GM19238 (cell line): ENCODE measurements around the gene ELK4.

Experiments used
- DNase-seq: peaks from one replicate; pipeline ENCODE4 v3.0.0; 2011; ENCODE audit warnings: low spot score; ENCODE audit not compliant: insufficient read length

The ELK4 gene, protein sequence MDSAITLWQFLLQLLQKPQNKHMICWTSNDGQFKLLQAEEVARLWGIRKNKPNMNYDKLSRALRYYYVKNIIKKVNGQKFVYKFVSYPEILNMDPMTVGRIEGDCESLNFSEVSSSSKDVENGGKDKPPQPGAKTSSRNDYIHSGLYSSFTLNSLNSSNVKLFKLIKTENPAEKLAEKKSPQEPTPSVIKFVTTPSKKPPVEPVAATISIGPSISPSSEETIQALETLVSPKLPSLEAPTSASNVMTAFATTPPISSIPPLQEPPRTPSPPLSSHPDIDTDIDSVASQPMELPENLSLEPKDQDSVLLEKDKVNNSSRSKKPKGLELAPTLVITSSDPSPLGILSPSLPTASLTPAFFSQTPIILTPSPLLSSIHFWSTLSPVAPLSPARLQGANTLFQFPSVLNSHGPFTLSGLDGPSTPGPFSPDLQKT

DNA sequence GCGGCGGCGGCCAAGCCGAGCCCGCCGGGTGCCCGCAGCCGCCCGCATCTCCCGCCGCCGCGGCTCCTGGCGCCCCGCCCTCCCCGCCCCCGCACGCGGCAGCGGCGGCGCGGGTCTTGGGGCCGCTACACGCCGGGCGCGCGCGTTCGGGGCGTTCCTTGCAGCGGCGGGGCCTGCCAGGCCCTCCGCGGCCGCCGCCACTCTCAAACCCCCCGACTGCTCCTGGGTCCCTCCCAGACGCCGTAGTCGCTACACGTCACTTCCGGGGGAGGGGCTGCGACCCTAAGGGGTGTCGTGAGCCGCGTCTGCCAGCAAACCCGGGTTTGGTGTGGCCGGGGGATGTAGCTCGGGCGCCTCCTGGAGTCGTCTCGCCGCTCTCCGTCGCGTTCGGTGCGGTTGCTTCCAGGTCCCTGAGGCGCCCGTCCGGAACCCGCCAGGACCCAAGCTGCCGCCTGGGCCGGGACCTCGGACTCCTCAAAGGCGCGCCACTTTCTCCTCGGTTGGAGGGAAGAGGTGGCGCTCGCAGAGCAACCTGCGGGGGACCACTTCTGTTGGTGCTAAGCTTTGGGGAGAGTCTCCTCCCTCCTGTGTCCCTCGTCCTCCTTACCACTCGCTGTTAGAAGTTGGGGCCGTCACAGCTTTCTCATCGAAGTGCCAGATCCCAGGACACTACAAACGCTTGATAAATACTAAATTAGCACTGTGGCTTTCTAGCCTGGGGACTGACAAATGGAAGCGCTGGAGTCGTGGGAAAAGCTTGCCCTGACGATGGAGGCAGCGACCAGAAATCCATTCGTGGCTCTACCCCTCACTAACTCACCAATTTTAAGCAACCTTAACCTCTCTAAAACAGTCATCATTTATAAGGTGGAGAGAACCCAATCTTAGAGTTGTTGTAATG lies at the start of gene ELK4:
Gene ELK4 (minus strand): TSS at position 244 of the 901 bp plus-strand sequence. CDS start 8,129 bp downstream, outside the sequence.
- DNase-seq, result peak; percentile 95

DNA sequence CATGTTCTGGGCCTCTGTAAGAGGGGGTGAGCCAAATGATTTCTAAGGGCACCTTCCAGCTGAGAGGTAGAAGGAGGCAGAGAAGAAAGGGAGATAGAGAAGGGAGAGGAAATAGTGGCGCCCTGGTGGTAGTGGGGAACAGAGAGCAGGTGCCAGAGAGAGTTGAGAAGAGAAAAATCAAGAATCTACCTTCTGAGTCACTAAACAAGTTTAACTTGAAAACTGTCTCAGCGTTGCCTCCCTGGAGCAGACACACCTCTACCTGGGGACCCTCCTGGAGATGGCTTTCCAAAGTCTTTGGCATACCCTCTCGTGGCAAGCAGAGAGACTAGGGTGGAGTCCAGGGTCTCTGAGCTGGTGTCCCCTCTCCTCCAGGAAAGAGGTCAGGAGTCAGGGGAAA lies 49.6 kb upstream of the ELK4 start:
- no peak for DNase-seq

DNA sequence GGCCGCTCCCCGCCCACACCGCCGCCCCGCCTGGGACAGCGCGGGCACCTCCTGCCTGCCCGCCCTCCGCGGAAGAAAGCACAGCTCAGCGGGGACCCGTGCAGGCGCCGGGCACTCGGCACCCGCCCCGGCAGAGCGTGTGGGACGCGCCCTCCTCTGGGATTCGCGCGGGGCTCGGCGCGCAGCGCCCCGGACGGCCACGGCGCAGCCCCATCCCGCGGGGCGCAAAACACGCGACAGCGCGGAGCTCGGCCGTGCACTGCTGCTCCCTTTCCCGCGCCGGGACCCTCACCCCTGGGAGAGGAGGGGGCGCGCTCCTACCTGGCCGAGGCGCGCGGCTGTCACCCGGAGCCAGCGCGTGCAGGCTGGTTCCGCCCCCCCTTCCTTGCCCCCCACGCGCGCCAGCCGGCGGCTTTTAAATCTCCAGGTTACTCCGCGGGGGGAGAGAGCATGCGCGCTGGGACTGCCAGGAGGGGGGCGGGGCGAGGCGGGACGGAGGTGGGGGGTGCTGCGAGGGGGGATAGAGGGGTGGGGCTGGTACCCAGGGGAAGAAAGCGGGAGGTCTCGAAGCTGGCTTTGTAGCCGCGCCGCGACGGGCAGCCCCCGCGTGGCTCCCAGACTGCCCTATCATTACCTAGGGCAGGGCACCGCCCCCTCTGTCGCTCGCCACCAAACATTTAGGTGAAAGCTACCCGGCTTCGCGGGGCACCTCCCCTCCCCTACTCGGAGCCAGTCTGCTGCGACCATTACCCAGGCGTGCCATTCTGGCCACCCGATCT lies 48.5 kb upstream of the ELK4 start, which contains the start of gene SLC45A3:
Gene SLC45A3 (minus strand): TSS at position 437 of the 779 bp plus-strand sequence. CDS start 15,853 bp downstream, outside the sequence.
- no peak for DNase-seq

DNA sequence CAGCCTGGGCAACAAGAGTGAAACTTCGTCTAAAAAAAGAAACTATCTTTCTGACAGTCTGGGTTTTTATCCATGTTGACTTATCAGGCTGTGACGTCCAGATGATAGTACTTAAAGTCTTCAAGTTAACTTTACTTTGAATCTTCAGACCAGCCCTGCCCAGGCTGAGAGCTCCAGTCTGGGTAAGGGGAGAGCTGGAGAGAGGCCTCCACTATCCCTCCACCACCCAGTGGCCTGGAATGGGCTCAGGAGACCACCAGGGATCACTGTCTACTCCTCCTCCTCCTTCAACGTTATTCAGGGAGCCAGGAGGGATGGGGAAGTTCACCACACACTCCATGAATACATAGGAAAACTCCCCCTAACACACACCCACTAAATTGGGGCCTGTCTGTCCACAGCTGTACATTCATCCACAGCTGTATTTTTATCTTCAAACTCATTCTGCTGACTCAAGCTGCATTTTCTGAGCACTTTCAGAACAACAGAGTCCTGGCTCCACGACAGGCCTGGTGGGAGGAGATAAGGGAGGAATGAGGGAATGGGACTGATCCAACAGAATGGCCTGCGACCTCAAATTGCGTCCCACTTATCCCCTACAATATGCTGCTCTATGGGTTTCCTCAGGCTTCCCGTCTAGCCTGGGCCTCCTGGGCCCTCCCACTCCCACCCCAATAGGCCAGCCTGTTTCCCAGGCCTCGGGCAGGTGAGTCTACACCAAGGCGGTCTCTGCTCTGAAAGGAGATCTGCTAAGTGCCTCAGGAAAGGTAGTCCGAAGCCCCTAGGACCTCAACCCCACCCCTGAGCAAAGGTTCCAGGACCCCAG lies 46.7 kb upstream of the ELK4 start:
- DNase-seq, result no peak

- no peak for DNase-seq
Observed at GRCh38 chr1:205677167-205677566, 45.4 kb upstream of the ELK4 start.

DNA sequence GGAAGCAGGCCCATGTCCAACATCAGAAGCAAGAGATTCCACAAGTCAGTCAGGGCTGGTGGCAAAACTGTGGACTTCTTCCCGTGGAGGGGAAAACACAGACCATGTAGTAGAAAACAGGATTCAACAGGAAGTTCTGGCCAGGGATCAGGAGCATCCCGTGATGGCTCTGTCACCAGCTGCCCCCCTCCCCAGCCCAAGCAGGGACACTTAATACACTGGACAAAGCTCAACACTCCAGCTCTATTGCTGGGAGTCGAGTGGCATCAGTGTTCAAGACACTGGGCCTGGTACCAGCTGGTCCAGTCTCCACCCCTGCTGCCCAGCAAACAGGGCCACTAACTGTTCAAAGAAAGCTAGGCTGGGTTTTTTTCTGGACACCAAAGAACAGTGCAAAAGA lies 44.8 kb upstream of the ELK4 start:
- DNase-seq, result no peak

DNA sequence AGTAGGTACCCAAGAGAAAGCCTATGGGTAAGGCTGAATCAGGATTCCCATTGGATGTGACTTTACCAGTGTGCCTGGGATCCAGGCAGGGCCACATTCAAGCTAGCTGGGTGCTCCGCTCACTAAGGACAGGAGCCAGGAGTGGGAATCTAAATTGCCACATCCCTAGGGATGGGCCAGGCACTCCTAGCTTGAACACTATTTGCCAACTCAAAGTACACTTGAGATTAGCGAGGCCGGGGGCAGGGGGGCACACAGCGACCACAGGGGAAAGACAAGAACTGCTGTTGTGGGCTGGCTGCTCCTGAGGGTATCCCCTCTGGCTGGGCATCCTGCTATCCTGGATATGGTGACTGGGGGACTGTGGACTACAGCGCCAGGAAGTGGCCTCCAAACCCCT lies 44.2 kb upstream of the ELK4 start:
- DNase-seq, result no peak

DNA sequence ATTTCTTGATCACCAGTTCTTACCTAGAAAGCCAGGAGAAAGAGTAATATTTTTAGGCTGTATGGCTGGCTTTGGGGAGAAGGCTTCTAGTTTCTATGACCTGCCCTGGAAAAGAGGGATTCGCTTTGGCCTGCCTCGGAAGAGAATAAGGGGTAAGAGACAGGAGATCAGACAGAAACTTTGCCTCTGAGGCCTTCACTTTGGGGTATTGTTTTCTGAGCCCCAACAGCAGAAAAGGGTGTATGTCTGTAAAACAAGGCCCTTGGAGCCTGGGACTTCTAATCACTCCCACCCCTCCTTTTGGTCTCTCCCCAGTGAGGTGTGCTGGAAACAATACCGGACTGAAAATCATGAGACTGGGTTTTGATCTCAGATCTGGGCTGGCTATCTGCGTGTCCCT lies 43.4 kb upstream of the ELK4 start:
- DNase-seq, result no peak

DNA sequence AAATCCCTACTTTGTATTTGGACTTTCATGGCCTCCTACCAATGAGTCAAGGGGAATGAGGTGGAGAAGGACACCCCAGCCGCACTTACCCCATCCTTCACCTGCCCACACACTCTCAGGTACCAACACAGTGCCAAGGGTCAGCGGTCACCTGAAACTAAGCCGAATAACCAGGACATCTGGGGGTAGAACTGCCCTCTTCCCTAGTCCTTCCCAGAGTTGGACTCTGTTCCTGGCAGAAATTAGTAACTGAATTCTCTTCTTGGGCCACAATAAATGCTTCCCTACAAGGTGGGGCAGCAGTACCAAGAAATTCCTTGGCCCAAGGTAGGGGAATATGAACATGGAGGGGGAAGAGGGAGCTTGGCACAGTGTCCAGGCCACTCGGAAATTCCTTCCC lies 41.2 kb upstream of the ELK4 start:
- DNase-seq, result no peak

- DNase-seq, result no peak
Observed at GRCh38 chr1:205672395-205672889, 40.6 kb upstream of the ELK4 start.

GRCh38 chr1:205670611-205671430 lies 39.0 kb upstream of the ELK4 start:
- no peak for DNase-seq

DNA sequence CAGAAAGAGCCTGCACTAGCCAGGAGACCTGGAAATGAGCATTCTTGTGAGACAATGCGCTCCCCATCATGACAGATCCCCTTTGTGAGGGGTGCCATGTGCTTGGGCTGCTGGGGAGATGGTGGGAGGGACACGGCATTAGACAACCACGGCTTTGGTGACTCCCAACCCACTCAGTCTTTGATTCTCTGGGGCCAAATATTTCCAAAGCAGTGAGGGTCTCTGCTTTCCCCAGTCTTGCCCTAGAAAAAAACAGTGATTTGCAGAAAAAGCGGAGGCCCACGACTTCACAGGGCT lies 38.3 kb upstream of the ELK4 start:
- DNase-seq, result no peak

DNA sequence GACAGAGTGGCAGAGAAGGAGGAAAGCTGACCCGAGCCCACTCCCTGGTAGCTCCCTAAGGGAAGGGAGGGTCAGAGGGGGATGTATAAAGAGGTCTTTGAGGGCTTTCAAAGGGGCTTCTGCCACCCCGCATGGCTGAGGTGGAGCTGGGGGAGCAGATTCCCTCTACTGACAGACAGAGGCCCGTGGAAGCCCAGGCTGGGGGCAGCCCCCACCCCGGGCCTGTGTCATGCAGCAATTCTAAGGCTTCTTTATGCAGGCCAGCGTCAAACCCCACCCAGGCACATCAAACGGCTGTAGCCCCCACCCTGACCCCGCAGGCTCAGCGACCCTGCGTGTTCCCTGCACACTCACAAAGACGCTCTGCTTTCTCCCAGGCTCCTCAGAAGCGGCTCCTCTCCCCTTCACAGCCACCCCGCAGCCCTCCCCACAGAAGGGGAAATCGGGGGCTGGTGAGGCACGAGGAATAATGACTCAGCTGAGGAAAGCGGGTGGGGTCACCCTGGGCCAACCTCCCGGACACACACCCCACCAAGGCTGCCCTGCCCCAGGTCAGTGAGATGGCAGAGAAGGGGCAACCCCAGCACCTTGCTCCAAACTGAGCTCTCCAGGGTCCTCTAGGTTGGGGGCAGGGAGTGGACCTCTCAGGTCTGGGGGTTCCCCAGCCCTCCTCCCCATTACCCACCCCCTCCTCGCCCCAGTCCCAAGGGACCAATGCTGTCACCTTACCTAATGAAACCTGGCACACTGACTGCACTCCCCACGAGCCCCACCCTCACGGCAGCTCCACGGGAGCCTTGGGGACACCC lies 37.7 kb upstream of the ELK4 start:
- DNase-seq, result no peak

GRCh38 chr1:205668951-205669340 lies 37.1 kb upstream of the ELK4 start:
- peak; percentile 58 for DNase-seq

- no peak for DNase-seq
Observed at GRCh38 chr1:205667909-205668643, 36.3 kb upstream of the ELK4 start.

DNA sequence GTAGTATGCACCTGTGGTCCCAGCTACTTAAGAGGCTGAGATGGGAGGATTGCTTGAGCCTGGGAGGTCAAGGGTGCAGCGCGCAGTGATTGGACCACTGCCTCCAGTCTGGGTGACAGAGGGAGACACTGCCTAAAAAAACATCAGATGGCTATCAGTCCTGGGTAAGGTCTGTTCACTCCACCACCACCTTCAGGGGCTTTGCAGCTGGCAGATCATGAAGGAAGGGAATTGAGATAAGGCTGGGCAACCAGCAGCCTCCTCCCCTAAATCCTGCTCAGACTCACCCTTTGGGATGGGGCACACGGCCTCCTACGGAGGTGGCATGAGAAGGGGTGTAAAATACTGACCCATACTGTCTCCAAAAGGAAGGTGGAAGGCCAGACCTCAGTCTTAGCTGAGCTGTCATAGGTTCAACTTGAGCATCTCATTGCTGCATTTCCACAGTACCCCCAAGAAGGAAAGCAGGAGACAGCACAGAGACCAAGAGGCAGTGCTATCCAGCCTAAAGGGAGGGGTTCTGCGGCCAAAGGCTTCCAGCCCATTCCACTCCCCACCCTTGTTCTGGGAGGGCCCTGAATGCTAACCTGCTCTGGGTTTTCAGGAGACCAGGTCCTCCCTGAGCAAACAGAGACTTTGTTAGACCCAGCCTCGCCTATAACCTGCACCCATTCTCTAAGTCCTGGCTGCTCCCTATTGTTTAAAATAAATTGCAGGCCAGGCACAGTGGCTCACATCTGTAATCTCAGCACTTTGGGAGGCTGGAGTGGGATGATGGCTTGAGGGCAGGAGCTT lies 34.8 kb upstream of the ELK4 start:
- no peak for DNase-seq
